ENCODE results near the gene PPIL6. TPM values are rescaled to one million over a fixed set of nuclear protein-coding genes. Genes with fewer than 3 reads are reported as not detected.

The PPIL6 gene
- polyA plus RNA-seq, 2 donors, result 0.16 to 0.82 TPM

- Histone ChIP-seq H3K27me3 (ENCODE audit: control insufficient read depth in 1 of 2, insufficient read depth in 2 of 2, low read length in 2 of 2) (no peaks in the 10 kb centered on the region), H3K4me1 (ENCODE audit: control insufficient read depth in 2 of 2, insufficient read depth in 2 of 2, low read length in 1 of 2) (peaks cover 8 to 27% of the 10 kb centered on the region in 2 donors), H3K36me3 (ENCODE audit: control insufficient read depth in 2 of 2, insufficient read depth in 2 of 2, low read length in 1 of 2) (peaks cover 11 to 35% of the 10 kb centered on the region in 2 donors), H3K4me3 (ENCODE audit: low read depth in 1 of 2, low read length in 2 of 2) (no peak overlapping the region), H3K9me3 (ENCODE audit: control insufficient read depth in 2 of 2, insufficient read depth in 1 of 2, low read depth in 1 of 2, low read length in 1 of 2) (no peaks in the 10 kb centered on the region), H3K27ac (ENCODE audit: low read depth in 2 of 2, low read length in 1 of 2) (no peak overlapping the region)
- 90% methylated on average over 9 of the region's 9 CpGs for WGBS, 2 donors
Observed at GRCh38 chr6:109445382-109445781, 5.0 kb upstream of the PPIL6 start.

GRCh38 chr6:109443425-109443950, 3.1 kb upstream of the PPIL6 start:
- Histone ChIP-seq H3K27ac (ENCODE audit: low read depth in 2 of 2, low read length in 1 of 2) (no peak overlapping the region), H3K9me3 (ENCODE audit: control insufficient read depth in 2 of 2, insufficient read depth in 1 of 2, low read depth in 1 of 2, low read length in 1 of 2) (no peaks in the 10 kb centered on the region), H3K27me3 (ENCODE audit: control insufficient read depth in 1 of 2, insufficient read depth in 2 of 2, low read length in 2 of 2) (no peaks in the 10 kb centered on the region), H3K4me1 (ENCODE audit: control insufficient read depth in 2 of 2, insufficient read depth in 2 of 2, low read length in 1 of 2) (peaks cover 7 to 23% of the 10 kb centered on the region in 2 donors), H3K36me3 (ENCODE audit: control insufficient read depth in 2 of 2, insufficient read depth in 2 of 2, low read length in 1 of 2) (peaks cover 11 to 35% of the 10 kb centered on the region in 2 donors), H3K4me3 (ENCODE audit: low read depth in 1 of 2, low read length in 2 of 2) (no peak overlapping the region)
- 88 to 92% methylated on average over 10 of the region's 10 CpGs for WGBS, 2 donors

DNA sequence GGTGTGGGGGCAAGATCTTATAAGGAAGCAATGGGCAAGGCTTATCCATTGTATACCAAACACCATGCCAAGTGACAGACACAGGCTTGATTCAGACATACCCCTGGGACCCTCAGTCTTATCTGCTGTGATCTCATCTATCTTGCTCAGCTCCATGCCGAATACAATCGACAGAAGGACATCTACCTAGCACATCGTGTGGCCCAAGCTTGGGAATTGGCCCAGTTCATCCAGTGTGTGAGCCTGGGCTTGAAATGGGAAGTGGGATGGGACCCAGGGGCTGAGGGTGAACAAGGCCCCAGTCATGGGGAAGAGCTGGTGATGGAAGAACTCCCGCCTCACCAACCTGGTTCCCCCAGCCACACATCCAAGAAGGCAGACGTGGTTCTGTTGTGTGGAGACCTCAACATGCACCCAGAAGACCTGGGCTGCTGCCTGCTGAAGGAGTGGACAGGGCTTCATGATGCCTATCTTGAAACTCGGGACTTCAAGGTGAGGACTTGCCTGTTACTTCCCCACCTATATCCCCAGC, 2.0 kb upstream of the PPIL6 start:
- H3K4me3 ChIP-seq (ENCODE audit: low read depth in 1 of 2, low read length in 2 of 2), result no peak overlapping the region
- H3K9me3 ChIP-seq (ENCODE audit: control insufficient read depth in 2 of 2, insufficient read depth in 1 of 2, low read depth in 1 of 2, low read length in 1 of 2), result no peaks in the 10 kb centered on the region
- peaks cover 11 to 35% of the 10 kb centered on the region in 2 donors for H3K36me3 ChIP-seq (ENCODE audit: control insufficient read depth in 2 of 2, insufficient read depth in 2 of 2, low read length in 1 of 2)
- 93 to 97% methylated on average over 6 of the region's 6 CpGs for whole genome bisulfite sequencing, 2 donors
- H3K27ac ChIP-seq (ENCODE audit: low read depth in 2 of 2, low read length in 1 of 2), result peak overlapping the region in 1 of 2 donors; percentile 91
- H3K27me3 ChIP-seq (ENCODE audit: control insufficient read depth in 1 of 2, insufficient read depth in 2 of 2, low read length in 2 of 2), result no peaks in the 10 kb centered on the region
- H3K4me1 ChIP-seq (ENCODE audit: control insufficient read depth in 2 of 2, insufficient read depth in 2 of 2, low read length in 1 of 2), result peaks cover 7 to 23% of the 10 kb centered on the region in 2 donors

- no peaks in the 10 kb centered on the region for H3K27me3 ChIP-seq (ENCODE audit: control insufficient read depth in 1 of 2, insufficient read depth in 2 of 2, low read length in 2 of 2)
- peaks cover 7 to 23% of the 10 kb centered on the region in 2 donors for H3K4me1 ChIP-seq (ENCODE audit: control insufficient read depth in 2 of 2, insufficient read depth in 2 of 2, low read length in 1 of 2)
- H3K27ac ChIP-seq (ENCODE audit: low read depth in 2 of 2, low read length in 1 of 2), result peak overlapping the region; percentile 77 to 91
- 1% methylated on average over 31 of the region's 31 CpGs for WGBS, 2 donors
- no peaks in the 10 kb centered on the region for H3K9me3 ChIP-seq (ENCODE audit: control insufficient read depth in 2 of 2, insufficient read depth in 1 of 2, low read depth in 1 of 2, low read length in 1 of 2)
- peak overlapping the region; percentile 66 to 84 for H3K4me3 ChIP-seq (ENCODE audit: low read depth in 1 of 2, low read length in 2 of 2)
- H3K36me3 ChIP-seq (ENCODE audit: control insufficient read depth in 2 of 2, insufficient read depth in 2 of 2, low read length in 1 of 2), result peaks cover 11 to 30% of the 10 kb centered on the region in 2 donors
Observed at GRCh38 chr6:109441069-109441816, 815 bp upstream of the PPIL6 start.

DNA sequence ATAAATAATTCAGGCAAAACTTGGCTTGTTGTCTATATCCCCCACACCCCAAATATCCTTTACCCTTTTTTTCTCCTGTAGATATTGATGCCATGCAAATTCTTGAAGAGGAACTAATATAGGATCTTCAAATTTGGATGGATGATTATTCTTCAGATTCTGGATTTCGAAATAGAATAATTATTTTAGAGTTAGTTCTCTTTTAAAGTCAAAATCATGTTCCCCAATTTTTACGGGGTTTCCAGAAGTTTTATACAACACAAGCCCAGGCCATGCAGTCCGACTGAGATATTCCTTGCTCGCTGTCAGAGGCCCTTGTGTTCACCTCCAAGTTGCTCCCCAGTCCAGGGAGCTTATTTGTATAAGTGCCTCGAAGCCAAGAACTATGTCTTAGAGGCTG, 4.4 kb downstream of the PPIL6 start:
- Histone ChIP-seq H3K9me3 (ENCODE audit: control insufficient read depth in 2 of 2, insufficient read depth in 1 of 2, low read depth in 1 of 2, low read length in 1 of 2) (no peaks in the 10 kb centered on the region), H3K4me1 (ENCODE audit: control insufficient read depth in 2 of 2, insufficient read depth in 2 of 2, low read length in 1 of 2) (no peaks in the 10 kb centered on the region), H3K36me3 (ENCODE audit: control insufficient read depth in 2 of 2, insufficient read depth in 2 of 2, low read length in 1 of 2) (no peaks in the 10 kb centered on the region), H3K27ac (ENCODE audit: low read depth in 2 of 2, low read length in 1 of 2) (no peak overlapping the region), H3K4me3 (ENCODE audit: low read depth in 1 of 2, low read length in 2 of 2) (no peak overlapping the region), H3K27me3 (ENCODE audit: control insufficient read depth in 1 of 2, insufficient read depth in 2 of 2, low read length in 2 of 2) (no peaks in the 10 kb centered on the region)
- WGBS, 2 donors, result 93 to 95% methylated on average over 5 of the region's 5 CpGs

- H3K9me3 ChIP-seq (ENCODE audit: control insufficient read depth in 2 of 2, insufficient read depth in 1 of 2, low read depth in 1 of 2, low read length in 1 of 2), result no peaks in the 10 kb centered on the region
- no peaks in the 10 kb centered on the region for H3K27me3 ChIP-seq (ENCODE audit: control insufficient read depth in 1 of 2, insufficient read depth in 2 of 2, low read length in 2 of 2)
- peaks cover 0 to 2% of the 10 kb centered on the region in 2 donors for H3K4me1 ChIP-seq (ENCODE audit: control insufficient read depth in 2 of 2, insufficient read depth in 2 of 2, low read length in 1 of 2)
- H3K36me3 ChIP-seq (ENCODE audit: control insufficient read depth in 2 of 2, insufficient read depth in 2 of 2, low read length in 1 of 2), result no peaks in the 10 kb centered on the region
- no peak overlapping the region for H3K4me3 ChIP-seq (ENCODE audit: low read depth in 1 of 2, low read length in 2 of 2)
- H3K27ac ChIP-seq (ENCODE audit: low read depth in 2 of 2, low read length in 1 of 2), result no peak overlapping the region
- 58 to 61% methylated on average over 2 of the region's 2 CpGs for WGBS, 2 donors
Observed at GRCh38 chr6:109434456-109434855, 6.0 kb downstream of the PPIL6 start.

DNA sequence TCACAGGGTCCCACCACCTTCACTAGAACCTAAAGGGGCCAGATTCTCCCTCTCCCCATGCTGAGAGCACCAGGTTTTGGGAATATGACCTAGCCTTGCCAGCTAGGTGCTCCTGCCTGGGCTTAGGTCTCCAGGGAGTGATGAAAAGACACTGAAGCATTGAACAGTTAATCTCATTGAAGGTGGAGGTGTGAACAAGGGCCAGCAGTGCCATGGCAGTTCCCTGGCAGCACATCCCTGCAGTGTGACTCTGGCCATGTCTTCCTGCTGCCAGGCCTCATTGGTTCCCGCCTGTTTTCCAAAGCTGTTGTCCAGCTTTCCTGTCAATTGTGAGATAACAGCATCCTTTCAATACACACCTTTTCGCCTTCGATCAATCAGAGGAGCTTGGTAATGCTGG, 10.9 kb downstream of the PPIL6 start:
- no peak overlapping the region for H3K27ac ChIP-seq (ENCODE audit: low read depth in 2 of 2, low read length in 1 of 2)
- peaks cover 0 to 2% of the 10 kb centered on the region in 2 donors for H3K4me1 ChIP-seq (ENCODE audit: control insufficient read depth in 2 of 2, insufficient read depth in 2 of 2, low read length in 1 of 2)
- H3K27me3 ChIP-seq (ENCODE audit: control insufficient read depth in 1 of 2, insufficient read depth in 2 of 2, low read length in 2 of 2), result no peaks in the 10 kb centered on the region
- no peaks in the 10 kb centered on the region for H3K9me3 ChIP-seq (ENCODE audit: control insufficient read depth in 2 of 2, insufficient read depth in 1 of 2, low read depth in 1 of 2, low read length in 1 of 2)
- 98% methylated on average over 3 of the region's 3 CpGs for WGBS, 2 donors
- no peaks in the 10 kb centered on the region for H3K36me3 ChIP-seq (ENCODE audit: control insufficient read depth in 2 of 2, insufficient read depth in 2 of 2, low read length in 1 of 2)
- H3K4me3 ChIP-seq (ENCODE audit: low read depth in 1 of 2, low read length in 2 of 2), result no peak overlapping the region

DNA sequence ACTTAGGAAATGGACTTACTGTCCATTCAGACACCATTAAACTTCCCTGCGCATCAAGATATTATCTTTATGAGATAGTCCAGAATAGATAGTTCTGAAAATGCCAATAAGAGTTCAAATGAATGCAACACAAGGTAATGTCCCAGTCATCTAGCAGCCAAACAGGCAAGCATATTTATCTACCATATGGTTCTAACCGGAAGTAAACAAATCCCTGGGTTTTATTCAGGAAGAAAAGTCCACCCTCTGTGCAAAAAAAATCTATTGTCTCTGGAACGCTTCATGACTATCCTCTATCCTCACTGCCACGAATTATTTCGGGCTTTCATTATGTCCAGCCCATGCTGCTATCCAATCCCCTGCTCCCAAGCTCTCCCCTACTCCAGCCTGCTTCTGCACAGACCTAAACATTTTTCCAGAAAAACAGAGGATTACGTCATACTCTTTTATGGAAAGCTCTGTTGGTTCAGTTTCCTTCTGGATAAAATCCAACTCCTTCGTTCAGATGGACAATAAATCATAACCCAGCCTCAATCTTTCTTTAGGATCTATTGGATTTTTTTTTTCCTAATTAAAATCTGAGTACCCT, 11.4 kb downstream of the PPIL6 start:
- Histone ChIP-seq H3K4me1 (ENCODE audit: control insufficient read depth in 2 of 2, insufficient read depth in 2 of 2, low read length in 1 of 2) (peaks cover 0 to 2% of the 10 kb centered on the region in 2 donors), H3K36me3 (ENCODE audit: control insufficient read depth in 2 of 2, insufficient read depth in 2 of 2, low read length in 1 of 2) (no peaks in the 10 kb centered on the region), H3K27ac (ENCODE audit: low read depth in 2 of 2, low read length in 1 of 2) (no peak overlapping the region), H3K27me3 (ENCODE audit: control insufficient read depth in 1 of 2, insufficient read depth in 2 of 2, low read length in 2 of 2) (no peaks in the 10 kb centered on the region), H3K4me3 (ENCODE audit: low read depth in 1 of 2, low read length in 2 of 2) (no peak overlapping the region), H3K9me3 (ENCODE audit: control insufficient read depth in 2 of 2, insufficient read depth in 1 of 2, low read depth in 1 of 2, low read length in 1 of 2) (no peaks in the 10 kb centered on the region)
- WGBS, 2 donors, result 40 to 48% methylated on average over 7 of the region's 7 CpGs

- Histone ChIP-seq H3K4me1 (ENCODE audit: control insufficient read depth in 2 of 2, insufficient read depth in 2 of 2, low read length in 1 of 2) (peaks cover 0 to 2% of the 10 kb centered on the region in 2 donors), H3K9me3 (ENCODE audit: control insufficient read depth in 2 of 2, insufficient read depth in 1 of 2, low read depth in 1 of 2, low read length in 1 of 2) (no peaks in the 10 kb centered on the region), H3K36me3 (ENCODE audit: control insufficient read depth in 2 of 2, insufficient read depth in 2 of 2, low read length in 1 of 2) (no peaks in the 10 kb centered on the region), H3K27ac (ENCODE audit: low read depth in 2 of 2, low read length in 1 of 2) (no peak overlapping the region), H3K27me3 (ENCODE audit: control insufficient read depth in 1 of 2, insufficient read depth in 2 of 2, low read length in 2 of 2) (no peaks in the 10 kb centered on the region), H3K4me3 (ENCODE audit: low read depth in 1 of 2, low read length in 2 of 2) (no peak overlapping the region)
- WGBS, 2 donors, result 87 to 91% methylated on average over 2 of the region's 2 CpGs
Observed at GRCh38 chr6:109424946-109425345, 15.5 kb downstream of the PPIL6 start.

Measured in esophagus (tissue), 2 donors.